Dermis microvascular lymphatic vessel endothelial cell (primary cell): ENCODE data around the gene PRAC1. TPM values are rescaled to one million over a fixed set of nuclear protein-coding genes. Genes with fewer than 3 reads are reported as not detected.

Experiments used
- DNase-seq, 2 donors: peaks; one replicate each; pipeline versions ENCODE4 v3.0.0 to v3.0.0-alpha.2; 2010; ENCODE audit warnings: low read depth in 2 of 2
- total RNA-seq: library from RNA; depleted of rRNA; stranded (reverse); fragments of >200 nt; gene quantifications from 2 replicates; pipeline ENCODE4 v1.2.1, GENCODE V29; 2014

PRAC1 gene
- total RNA-seq, 1 donor from 2014 or later = not detected

GRCh38 chr17:48747445-48748363 lies 25.4 kb upstream of the PRAC1 start:
- no peak for DNase-seq

- DNase-seq = no peak
These were observed 24.7 kb upstream of the PRAC1 start for GRCh38 chr17:48746916-48747444.

GRCh38 chr17:48745381-48746275 lies 23.3 kb upstream of the PRAC1 start:
- no peak for DNase-seq

- DNase-seq = no peak
These were observed 18.2 kb upstream of the PRAC1 start for GRCh38 chr17:48740537-48740936.

- DNase-seq = no peak
These were observed 16.6 kb upstream of the PRAC1 start for GRCh38 chr17:48738803-48739526.

- DNase-seq = no peak
These were observed 16.1 kb upstream of the PRAC1 start for GRCh38 chr17:48738424-48738802.

GRCh38 chr17:48737330-48738043 lies 15.2 kb upstream of the PRAC1 start:
- no peak for DNase-seq

- DNase-seq = no peak
These were observed 12.7 kb upstream of the PRAC1 start for GRCh38 chr17:48735062-48735351.

GRCh38 chr17:48734333-48735061 lies 12.2 kb upstream of the PRAC1 start:
- no peak for DNase-seq

- DNase-seq = no peak
These were observed 11.5 kb upstream of the PRAC1 start for GRCh38 chr17:48733632-48734328.

GRCh38 chr17:48732688-48733629 lies 10.6 kb upstream of the PRAC1 start:
- DNase-seq = no peak

- DNase-seq = no peak
These were observed 9.0 kb upstream of the PRAC1 start for GRCh38 chr17:48731355-48731754.

GRCh38 chr17:48730240-48730550 lies 7.9 kb upstream of the PRAC1 start:
- DNase-seq = no peak

- no peak for DNase-seq
These were observed 7.3 kb upstream of the PRAC1 start for GRCh38 chr17:48729335-48730239.

GRCh38 chr17:48728232-48729231 lies 6.2 kb upstream of the PRAC1 start, which contains the start of gene HOXB13:
Gene HOXB13 (minus strand): TSS chr17:48728750. CDS start chr17:48728593, 157 bp downstream.
- DNase-seq = peak in 1 of 2 donors; percentile 44
